Neural progenitor cell (in vitro differentiated cells): Measurements from ENCODE around the gene PIK3CD.

Experiments used
- EZH2 ChIP-seq: fragments of 200-600 bp; sonication (generic); IDR thresholded peaks from 2 replicates; pipeline ENCODE4 v1.6.1; 2017; ENCODE audit warnings: antibody characterized with exemption, mild to moderate bottlenecking, moderate library complexity
- EZH2phosphoT487 ChIP-seq: fragments of 200-600 bp; sonication (generic); IDR thresholded peaks from 2 replicates; pipeline ENCODE4 v1.6.1; 2017; ENCODE audit warnings: antibody characterized with exemption
- TF ChIP-seq, protein P1 (sequence below): fragments of 200-600 bp; sonication (generic); IDR thresholded peaks from 2 replicates; pipeline ENCODE4 v1.5.1; 2017; ENCODE audit warnings: antibody characterized with exemption, mild to moderate bottlenecking

DNA sequence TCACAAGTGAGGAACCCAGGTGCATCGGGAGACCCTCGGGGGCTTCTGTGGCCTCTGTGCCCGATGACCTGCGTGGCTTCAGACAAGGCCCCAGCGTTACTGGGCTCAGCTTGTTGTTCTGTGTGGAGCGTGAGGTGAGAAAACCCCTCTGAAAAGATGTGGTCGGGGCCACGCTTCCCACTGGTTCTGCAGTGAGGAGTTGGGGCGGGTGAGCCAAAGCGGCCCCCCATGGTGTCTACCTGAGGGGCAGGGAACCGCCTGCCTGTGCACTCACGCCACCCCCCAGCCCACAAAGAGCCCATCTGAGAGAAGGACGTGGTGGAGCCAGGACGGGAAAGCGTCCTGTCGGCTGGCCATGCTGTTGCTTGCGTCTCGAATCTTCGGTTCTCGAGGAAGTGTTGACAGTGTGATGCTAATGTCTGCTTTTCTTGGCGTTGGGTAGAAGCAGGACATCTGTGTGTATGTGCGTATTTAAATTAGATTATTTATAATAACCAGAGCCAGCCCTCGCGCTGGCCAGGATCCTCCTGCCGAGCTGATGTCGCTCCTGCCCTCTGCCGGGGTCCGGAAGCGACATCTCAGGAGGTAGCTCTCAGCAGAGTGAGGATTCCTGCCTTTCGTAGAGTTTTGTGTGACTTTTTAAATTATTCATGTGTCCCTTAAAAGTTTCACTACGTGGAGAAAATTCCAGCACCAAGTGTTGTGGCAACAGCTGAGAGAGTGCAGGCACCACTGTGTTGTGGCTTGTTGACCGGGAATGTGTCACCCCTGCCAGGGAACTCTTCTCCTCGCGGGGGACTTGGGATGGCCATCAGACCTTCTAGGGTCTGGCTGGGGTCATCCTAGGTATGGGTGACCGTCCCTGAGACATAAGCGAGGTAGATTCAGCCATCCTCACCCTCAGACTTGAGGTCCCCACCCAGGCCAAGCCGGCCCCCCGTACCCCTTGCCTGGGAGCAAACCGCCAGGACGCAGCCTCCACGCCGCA is 47.5 kb upstream of the PIK3CD start:
- TF ChIP-seq, protein P1, sequence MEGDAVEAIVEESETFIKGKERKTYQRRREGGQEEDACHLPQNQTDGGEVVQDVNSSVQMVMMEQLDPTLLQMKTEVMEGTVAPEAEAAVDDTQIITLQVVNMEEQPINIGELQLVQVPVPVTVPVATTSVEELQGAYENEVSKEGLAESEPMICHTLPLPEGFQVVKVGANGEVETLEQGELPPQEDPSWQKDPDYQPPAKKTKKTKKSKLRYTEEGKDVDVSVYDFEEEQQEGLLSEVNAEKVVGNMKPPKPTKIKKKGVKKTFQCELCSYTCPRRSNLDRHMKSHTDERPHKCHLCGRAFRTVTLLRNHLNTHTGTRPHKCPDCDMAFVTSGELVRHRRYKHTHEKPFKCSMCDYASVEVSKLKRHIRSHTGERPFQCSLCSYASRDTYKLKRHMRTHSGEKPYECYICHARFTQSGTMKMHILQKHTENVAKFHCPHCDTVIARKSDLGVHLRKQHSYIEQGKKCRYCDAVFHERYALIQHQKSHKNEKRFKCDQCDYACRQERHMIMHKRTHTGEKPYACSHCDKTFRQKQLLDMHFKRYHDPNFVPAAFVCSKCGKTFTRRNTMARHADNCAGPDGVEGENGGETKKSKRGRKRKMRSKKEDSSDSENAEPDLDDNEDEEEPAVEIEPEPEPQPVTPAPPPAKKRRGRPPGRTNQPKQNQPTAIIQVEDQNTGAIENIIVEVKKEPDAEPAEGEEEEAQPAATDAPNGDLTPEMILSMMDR, result no peak
- no peak for TF ChIP-seq EZH2
- TF ChIP-seq EZH2phosphoT487, result no peak
